ENCODE results near the gene SPAG7. TPM values are rescaled to one million over a fixed set of nuclear protein-coding genes. Genes with fewer than 3 reads are reported as not detected.
A peak's percentile ranks its signal among the peaks of the same experiment; 100 is the strongest.

SPAG7 gene
- total and polyA plus RNA-seq, 2 experiments from 2014 or later, result 64.3 to 194 TPM

DNA sequence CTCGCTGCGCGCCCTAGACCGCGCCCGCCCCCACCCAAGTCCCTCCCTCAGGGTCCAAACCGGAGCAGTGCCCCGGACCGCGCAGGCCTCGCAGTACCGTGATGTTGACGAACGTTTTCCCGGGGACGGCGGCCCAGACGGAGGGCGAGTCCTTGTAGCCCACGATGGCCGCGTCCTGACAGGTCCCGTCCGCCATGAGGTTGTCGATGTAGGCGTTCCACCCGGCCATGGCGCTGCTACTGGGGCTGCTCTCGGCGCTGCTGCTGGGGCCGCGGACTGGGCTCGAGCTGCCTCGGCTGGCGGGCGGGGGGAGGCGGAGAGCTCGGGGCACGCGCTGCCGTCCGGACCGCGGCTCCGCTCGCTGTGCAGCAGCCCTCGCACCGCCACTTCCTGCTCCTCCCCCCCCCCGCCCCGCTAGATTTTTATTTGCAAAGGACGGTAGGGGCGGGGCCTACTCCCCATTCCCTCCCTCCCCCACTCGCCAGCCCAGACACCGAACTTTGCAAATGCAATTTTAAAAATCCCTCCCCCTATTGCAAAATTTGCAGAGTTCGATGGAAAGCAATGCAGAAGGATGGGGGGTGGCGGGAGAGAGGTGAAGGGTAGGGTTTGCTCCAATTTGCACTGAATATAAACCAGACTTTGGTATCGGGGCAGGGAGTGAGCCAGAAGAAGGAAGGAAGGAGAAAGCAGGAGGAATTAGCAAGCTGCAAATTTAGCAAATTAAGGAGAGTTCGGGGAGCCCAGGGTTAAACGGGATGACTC is 19.3 kb downstream of the SPAG7 start, which contains the start of gene PFN1:
TSS of gene PFN1 (minus strand) at position 365 of the 765 bp plus-strand sequence. CDS start at position 229, 136 bp downstream.
- Histone ChIP-seq H3K4me2 (peak within 1 kb of the TSS; percentile 86), H2AFZ (peak within 1 kb of the TSS; percentile 72), H3K27ac (peak within 1 kb of the TSS; percentile 100), H3K27me3 (no peaks in the 10 kb centered on the region), H3K4me1 (ENCODE audit: insufficient read depth) (peaks cover 31% of the 10 kb centered on the region), H3K4me3 (peak within 1 kb of the TSS; percentile 91), H4K20me1 (ENCODE audit: insufficient read depth, poor library complexity, severe bottlenecking) (peaks cover 21% of the 10 kb centered on the region), H3K9me2 (replicated peaks; ENCODE audit: insufficient read depth) (no peaks in the 10 kb centered on the region), H3K36me3 (replicated peaks; ENCODE audit: insufficient read depth, low read depth) (no peaks in the 10 kb centered on the region), H3K9me3 (ENCODE audit: low read depth) (no peaks in the 10 kb centered on the region), H3K79me2 (peaks cover 47% of the 10 kb centered on the region)
- TF ChIP-seq, protein P1, sequence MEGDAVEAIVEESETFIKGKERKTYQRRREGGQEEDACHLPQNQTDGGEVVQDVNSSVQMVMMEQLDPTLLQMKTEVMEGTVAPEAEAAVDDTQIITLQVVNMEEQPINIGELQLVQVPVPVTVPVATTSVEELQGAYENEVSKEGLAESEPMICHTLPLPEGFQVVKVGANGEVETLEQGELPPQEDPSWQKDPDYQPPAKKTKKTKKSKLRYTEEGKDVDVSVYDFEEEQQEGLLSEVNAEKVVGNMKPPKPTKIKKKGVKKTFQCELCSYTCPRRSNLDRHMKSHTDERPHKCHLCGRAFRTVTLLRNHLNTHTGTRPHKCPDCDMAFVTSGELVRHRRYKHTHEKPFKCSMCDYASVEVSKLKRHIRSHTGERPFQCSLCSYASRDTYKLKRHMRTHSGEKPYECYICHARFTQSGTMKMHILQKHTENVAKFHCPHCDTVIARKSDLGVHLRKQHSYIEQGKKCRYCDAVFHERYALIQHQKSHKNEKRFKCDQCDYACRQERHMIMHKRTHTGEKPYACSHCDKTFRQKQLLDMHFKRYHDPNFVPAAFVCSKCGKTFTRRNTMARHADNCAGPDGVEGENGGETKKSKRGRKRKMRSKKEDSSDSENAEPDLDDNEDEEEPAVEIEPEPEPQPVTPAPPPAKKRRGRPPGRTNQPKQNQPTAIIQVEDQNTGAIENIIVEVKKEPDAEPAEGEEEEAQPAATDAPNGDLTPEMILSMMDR (IDR thresholded peaks at IDR 0.05; ENCODE audit: poor library complexity), result no peak
- no peak for TF ChIP-seq EZH2phosphoT487 (IDR thresholded peaks at IDR 0.05; ENCODE audit: low read depth, severe bottlenecking, unreplicated experiment)
- TF ChIP-seq EZH2 (IDR thresholded peaks at IDR 0.05; ENCODE audit: borderline replicate concordance), result no peak
- peak; percentile 94 for DNase-seq (ENCODE audit: low spot score)
- WGBS (ENCODE audit: low lambda C conversion rate, missing lambda C conversion rate), result 1% methylated on average over 40 of the region's 59 CpGs

DNA sequence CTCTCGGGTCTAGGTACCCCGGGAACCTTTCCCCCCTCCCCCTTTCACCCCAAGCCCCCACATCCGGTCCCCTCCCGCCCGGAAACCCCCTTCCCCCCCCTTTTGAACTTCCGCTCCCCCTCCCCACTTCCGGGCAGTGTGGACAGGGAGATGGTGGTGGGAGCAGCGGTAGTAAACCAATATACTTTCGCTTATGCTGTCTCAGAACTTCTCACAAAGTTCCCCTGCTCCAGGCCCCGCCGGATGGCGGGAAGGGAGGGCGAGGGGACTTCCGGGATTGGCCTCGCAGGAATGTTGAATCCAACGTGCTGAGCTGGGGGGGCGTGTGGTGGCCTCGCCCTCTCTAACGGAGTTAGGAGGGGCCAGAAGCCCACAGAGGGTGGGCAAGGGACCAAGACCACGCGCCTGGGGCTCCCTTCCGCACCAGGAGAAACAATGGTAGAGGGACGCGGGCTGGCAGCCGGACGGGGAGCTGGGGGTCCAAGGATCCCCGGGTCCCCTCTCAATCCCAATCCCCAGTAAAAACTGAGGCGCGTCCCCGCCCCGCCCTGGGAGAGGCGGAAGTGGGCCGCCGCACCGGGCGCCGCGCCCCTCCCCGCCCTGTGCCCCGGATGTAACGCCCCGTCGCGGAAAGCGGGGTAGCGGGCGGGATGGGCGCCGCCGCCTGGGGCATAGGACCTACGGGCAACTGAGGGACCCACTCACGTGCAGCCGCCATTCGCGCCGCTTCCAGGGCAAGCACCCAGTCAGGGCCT is 20.0 kb downstream of the SPAG7 start:
- peak; percentile 79 for DNase-seq (ENCODE audit: low spot score)
- peak overlapping the region; percentile 54 for H2AFZ ChIP-seq
- 0% methylated on average over 24 of the region's 56 CpGs for WGBS (ENCODE audit: low lambda C conversion rate, missing lambda C conversion rate)
- H3K27me3 ChIP-seq, result no peaks in the 10 kb centered on the region
- peaks cover 31% of the 10 kb centered on the region for H3K4me1 ChIP-seq (ENCODE audit: insufficient read depth)
- H3K27ac ChIP-seq, result peak overlapping the region; percentile 100
- H3K9me3 ChIP-seq (ENCODE audit: low read depth), result no peaks in the 10 kb centered on the region
- TF ChIP-seq EZH2 (IDR thresholded peaks at IDR 0.05; ENCODE audit: borderline replicate concordance) (no peak), EZH2phosphoT487 (IDR thresholded peaks at IDR 0.05; ENCODE audit: low read depth, severe bottlenecking, unreplicated experiment) (no peak)
- TF ChIP-seq, protein P1 (IDR thresholded peaks at IDR 0.05; ENCODE audit: poor library complexity), result no peak
- peaks cover 21% of the 10 kb centered on the region for H4K20me1 ChIP-seq (ENCODE audit: insufficient read depth, poor library complexity, severe bottlenecking)
- peak overlapping the region; percentile 91 for H3K4me3 ChIP-seq
- H3K9me2 ChIP-seq (replicated peaks; ENCODE audit: insufficient read depth), result no peaks in the 10 kb centered on the region
- peaks cover 47% of the 10 kb centered on the region for H3K79me2 ChIP-seq
- H3K4me2 ChIP-seq, result peak overlapping the region; percentile 86
- H3K36me3 ChIP-seq (replicated peaks; ENCODE audit: insufficient read depth, low read depth), result no peaks in the 10 kb centered on the region

DNA sequence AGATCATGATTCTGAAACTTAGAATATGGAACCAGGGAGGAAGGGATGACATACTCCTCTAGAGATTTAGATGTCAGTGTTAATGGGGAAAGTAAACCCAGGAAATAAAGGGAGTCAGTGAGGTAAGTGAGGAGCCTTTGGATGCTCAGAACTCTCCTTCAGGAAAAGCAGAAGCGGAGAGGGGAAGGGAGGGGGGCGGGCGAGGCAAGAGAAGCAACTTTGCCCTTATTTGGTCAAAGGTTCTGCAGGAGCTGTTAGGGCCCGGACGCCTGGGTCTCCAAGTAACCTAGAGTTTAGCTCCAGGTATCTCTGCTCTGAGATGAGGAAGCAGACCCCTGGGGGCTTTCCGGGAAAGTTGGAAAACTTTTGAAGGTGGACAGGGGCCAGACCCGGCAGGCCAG is 20.6 kb downstream of the SPAG7 start:
- H3K9me2 ChIP-seq (replicated peaks; ENCODE audit: insufficient read depth), result no peaks in the 10 kb centered on the region
- no peaks in the 10 kb centered on the region for H3K36me3 ChIP-seq (replicated peaks; ENCODE audit: insufficient read depth, low read depth)
- H3K9me3 ChIP-seq (ENCODE audit: low read depth), result no peaks in the 10 kb centered on the region
- peak overlapping the region; percentile 100 for H3K27ac ChIP-seq
- H3K4me1 ChIP-seq (ENCODE audit: insufficient read depth), result peaks cover 31% of the 10 kb centered on the region
- H3K27me3 ChIP-seq, result no peaks in the 10 kb centered on the region
- peaks cover 52% of the 10 kb centered on the region for H3K79me2 ChIP-seq
- DNase-seq (ENCODE audit: low spot score), result no peak
- H4K20me1 ChIP-seq (ENCODE audit: insufficient read depth, poor library complexity, severe bottlenecking), result peaks cover 21% of the 10 kb centered on the region
- peak overlapping the region; percentile 91 for H3K4me3 ChIP-seq
- TF ChIP-seq, protein P1 (IDR thresholded peaks at IDR 0.05; ENCODE audit: poor library complexity), result no peak
- TF ChIP-seq EZH2phosphoT487 (IDR thresholded peaks at IDR 0.05; ENCODE audit: low read depth, severe bottlenecking, unreplicated experiment), result no peak
- TF ChIP-seq EZH2 (IDR thresholded peaks at IDR 0.05; ENCODE audit: borderline replicate concordance), result no peak
- WGBS (ENCODE audit: low lambda C conversion rate, missing lambda C conversion rate), result 7% methylated on average over 4 of the region's 7 CpGs
- no peak overlapping the region for H2AFZ ChIP-seq
- H3K4me2 ChIP-seq, result peak overlapping the region; percentile 86
